ENCODE data around the gene KRTAP10-9. TPM values are rescaled to one million over a fixed set of nuclear protein-coding genes. Genes with fewer than 3 reads are reported as not detected.

Gene KRTAP10-9
- total and polyA plus RNA-seq, 2 of the 8 experiments (the other 6 are each of a cell fraction or from before 2014, with no cell fraction given): not detected

DNA sequence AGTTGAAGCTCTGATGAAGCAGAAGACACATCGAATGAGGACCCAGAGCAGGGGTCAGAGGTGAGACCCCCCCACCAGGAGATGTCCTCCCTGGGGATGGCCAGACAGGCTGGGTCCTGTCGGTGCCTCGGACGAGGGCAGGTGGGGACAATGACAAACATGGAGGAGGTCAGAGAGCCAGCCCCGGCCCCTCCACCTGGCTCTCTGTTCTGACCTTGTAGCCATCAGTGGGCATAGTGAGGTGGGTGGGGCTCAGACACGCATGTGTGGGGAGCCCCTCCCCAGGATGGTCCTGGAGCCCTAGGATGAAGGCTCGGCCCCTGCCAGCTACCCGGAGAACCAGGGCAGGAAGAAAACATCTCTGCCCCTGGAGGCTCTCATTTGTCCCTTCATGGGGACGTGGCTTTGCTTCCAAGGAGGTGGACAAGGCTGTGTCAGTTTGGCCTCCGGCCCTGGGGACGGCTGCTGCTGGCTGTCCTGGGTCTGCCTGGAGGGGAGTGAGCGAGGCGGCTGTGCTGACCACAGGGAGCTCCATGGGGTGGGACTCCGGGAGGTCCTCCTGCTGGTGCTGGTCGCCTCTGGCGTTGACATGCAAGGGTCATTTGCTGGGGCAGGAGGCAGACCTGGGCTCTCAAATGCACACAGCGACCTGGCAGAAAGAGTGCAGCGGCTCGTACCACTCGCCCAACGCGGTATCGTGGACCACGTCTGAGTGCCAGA, 37.1 kb upstream of the KRTAP10-9 start:
- ChIA-PET CTCF (ENCODE audit: partially characterized antibody) (no interaction called here), POLR2A (ENCODE audit: partially characterized antibody) (no interaction called here)
- Histone ChIP-seq H3K79me2 (ENCODE audit: control insufficient read depth in 1 of 2, insufficient read depth in 2 of 2, low read length in 2 of 2) (no peaks in the 10 kb centered on the region), H2BK12ac (ENCODE audit: low read depth, low read length) (0 out of 2 replicates have a peak overlapping the region, but pooled peaks have one; percentile 29), H3K79me1 (ENCODE audit: low read depth, low read length) (no peaks in the 10 kb centered on the region), H3K4ac (replicated peaks; ENCODE audit: insufficient read length, low read depth, low read length) (no peak overlapping the region), H4K5ac (ENCODE audit: insufficient read length, low read depth, low read length) (no peak overlapping the region), H2BK15ac (ENCODE audit: low read length) (no peak overlapping the region), H2BK5ac (ENCODE audit: low read depth, low read length) (no peak overlapping the region), H2BK120ac (replicated peaks; ENCODE audit: low read depth, low read length) (no peak overlapping the region), H3K27ac (ENCODE audit: low read depth, low read length) (no peak overlapping the region), H3K9ac (replicated peaks in 1 of 4; ENCODE audit: extremely low read depth in 1 of 4, low read depth in 3 of 4, low read length in 3 of 4) (no peak overlapping the region), H4K20me1 (replicated peaks in 1 of 2; ENCODE audit: control insufficient read depth in 1 of 2, insufficient read depth in 2 of 2, low read length in 2 of 2) (no peaks in the 10 kb centered on the region), H3K36me3 (ENCODE audit: control insufficient read depth in 2 of 4, insufficient read depth in 4 of 4, low read length in 3 of 4) (no peaks in the 10 kb centered on the region; a peak in 1 of 8 replicates), H4K91ac (replicated peaks; ENCODE audit: insufficient read length, low read length) (no peak overlapping the region), H3K18ac (ENCODE audit: extremely low read depth, low read length) (peak overlapping the region; percentile 32; the same call in 1 of the 2 replicates), H3K14ac (ENCODE audit: insufficient read length) (no peak overlapping the region), H3K4me1 (replicated peaks in 1 of 4; ENCODE audit: control insufficient read depth in 3 of 4, insufficient read depth in 4 of 4, low read length in 3 of 4) (peaks cover 2 to 15% (median 6%) of the 10 kb centered on the region in 4 experiments), H3K23ac (ENCODE audit: insufficient read length) (no peak overlapping the region), H3K4me3 (ENCODE audit: extremely low read depth in 1 of 4, insufficient read depth in 2 of 4, low read depth in 3 of 4, low read length in 4 of 4) (no peak overlapping the region), H3K56ac (replicated peaks; ENCODE audit: insufficient read length, low read depth, low read length) (no peak overlapping the region), H2AK5ac (ENCODE audit: low read depth, low read length) (no peak overlapping the region), H3K9me3 (ENCODE audit: insufficient read depth in 2 of 2, low read depth in 1 of 2, low read length in 1 of 2) (no peaks in the 10 kb centered on the region), H3K23me2 (ENCODE audit: low read depth, low read length) (0 out of 2 replicates have a peak, but pooled peaks cover 4% of the 10 kb centered on the region), H2AFZ (ENCODE audit: low read length) (no peak overlapping the region), H4K8ac (ENCODE audit: extremely low read depth, insufficient read depth, low read length) (peak overlapping the region; percentile 15; the same call in 1 of the 2 replicates), H3K27me3 (replicated peaks in 1 of 4; ENCODE audit: control insufficient read depth in 3 of 4, extremely low read depth in 1 of 4, insufficient read depth in 3 of 4, low read length in 3 of 4) (no peaks in the 10 kb centered on the region), H3K4me2 (ENCODE audit: insufficient read depth in 1 of 2, low read depth in 2 of 2, low read length in 2 of 2) (no peak overlapping the region), H2BK20ac (ENCODE audit: low read length) (no peak overlapping the region)
- FAIRE-seq: no peak
- DNase-seq (ENCODE audit: low read depth in 1 of 2, low spot score in 2 of 2): peak in 1 of 2 experiments; percentile 38
- 87% methylated on average over 24 of the region's 24 CpGs; no CpG with 5 or more reads in 1 of the 2 experiments for WGBS, 2 experiments (ENCODE audit: extremely low coverage in 1 of 2, insufficient coverage in 1 of 2, insufficient read length in 1 of 2, insufficient replicate concordance in 2 of 2, low coverage in 1 of 2, low lambda C conversion rate in 2 of 2, missing lambda C conversion rate in 1 of 2)
- TF ChIP-seq, protein P1, sequence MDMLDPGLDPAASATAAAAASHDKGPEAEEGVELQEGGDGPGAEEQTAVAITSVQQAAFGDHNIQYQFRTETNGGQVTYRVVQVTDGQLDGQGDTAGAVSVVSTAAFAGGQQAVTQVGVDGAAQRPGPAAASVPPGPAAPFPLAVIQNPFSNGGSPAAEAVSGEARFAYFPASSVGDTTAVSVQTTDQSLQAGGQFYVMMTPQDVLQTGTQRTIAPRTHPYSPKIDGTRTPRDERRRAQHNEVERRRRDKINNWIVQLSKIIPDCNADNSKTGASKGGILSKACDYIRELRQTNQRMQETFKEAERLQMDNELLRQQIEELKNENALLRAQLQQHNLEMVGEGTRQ (IDR thresholded peaks at IDR 0.05; ENCODE audit: low read length): no peak
- TF ChIP-seq ASH2L (IDR thresholded peaks at IDR 0.05; ENCODE audit: low read length): no peak
- no peak for TF ChIP-seq SRF (IDR thresholded peaks at IDR 0.05; ENCODE audit: low read depth, low read length)
- TF ChIP-seq KDM1A (IDR thresholded peaks at IDR 0.05; ENCODE audit: borderline replicate concordance, low read length): no peak
- no peak for TF ChIP-seq YY1 (IDR thresholded peaks at IDR 0.05; ENCODE audit: low read depth, low read length)
- no peak for TF ChIP-seq CREB1 (IDR thresholded peaks at IDR 0.05)
- no peak for TF ChIP-seq PHF8 (conservative IDR thresholded peaks at IDR 0.05; ENCODE audit: low read depth, low read length)
- TF ChIP-seq RAD21 (IDR thresholded peaks at IDR 0.05 in 1 of 2, conservative IDR thresholded peaks at IDR 0.05 in 1 of 2; ENCODE audit: low read depth in 2 of 2, low read length in 2 of 2): no peak
- no peak for TF ChIP-seq TBP (IDR thresholded peaks at IDR 0.05; ENCODE audit: low read depth, low read length)
- TF ChIP-seq EGR1 (IDR thresholded peaks at IDR 0.05; ENCODE audit: borderline replicate concordance, low read depth, low read length): no peak
- TF ChIP-seq ZNF274 (IDR thresholded peaks at IDR 0.05; ENCODE audit: borderline replicate concordance, extremely low read depth, low read length): no peak
- TF ChIP-seq CBX8 (IDR thresholded peaks at IDR 0.05; ENCODE audit: borderline replicate concordance, low read depth, low read length): no peak

Data from H1 (cell line).